Measurements from ENCODE around the gene TGFBR3. TPM values are rescaled to one million over a fixed set of nuclear protein-coding genes. Genes with fewer than 3 reads are reported as not detected.

Gene TGFBR3
- polyA plus RNA-seq (2012; ENCODE audit: missing spikeins): 4.8 TPM

- DNase-seq (ENCODE audit: insufficient read length): peak; percentile 84
- FAIRE-seq: peak; percentile 88
- TF ChIP-seq POLR2AphosphoS5 (IDR thresholded peaks at IDR 0.05; ENCODE audit: low read depth, low read length): 0 out of 2 replicates have a peak, but pooled peaks have one; percentile 44
- TF ChIP-seq POLR2A (IDR thresholded peaks at IDR 0.05; ENCODE audit: low read depth, low read length): peak; percentile 72
- no peak for TF ChIP-seq TAF1 (IDR thresholded peaks at IDR 0.05; ENCODE audit: borderline replicate concordance, low read depth, low read length)
Observed at GRCh38 chr1:91885716-91886506, at the start of gene TGFBR3. Gene TGFBR3 (minus strand): TSS chr1:91886151. CDS start chr1:91861531, 24,620 bp downstream.

DNA sequence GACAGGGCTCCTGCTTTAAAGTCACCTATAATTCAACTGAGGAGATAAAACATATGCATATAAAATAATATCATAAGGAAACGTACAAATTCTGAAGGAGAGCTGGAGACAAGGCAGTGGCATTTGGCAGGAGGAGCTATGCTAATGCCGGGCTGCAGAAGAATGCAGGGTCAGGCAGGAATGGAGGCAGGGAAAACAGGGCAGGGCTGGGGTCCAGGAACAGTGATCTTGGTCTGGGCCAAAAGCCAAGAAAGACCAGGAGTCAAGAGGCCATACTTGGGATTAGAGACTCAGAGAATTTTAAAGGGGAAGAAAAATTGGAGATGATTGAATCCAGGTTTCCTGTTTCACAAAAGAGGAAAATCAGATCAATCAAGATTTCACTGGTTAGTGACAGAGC, 43.3 kb upstream of the TGFBR3 start:
- TF ChIP-seq POLR2A (IDR thresholded peaks at IDR 0.05; ENCODE audit: low read depth, low read length) (no peak), TAF1 (IDR thresholded peaks at IDR 0.05; ENCODE audit: borderline replicate concordance, low read depth, low read length) (no peak), POLR2AphosphoS5 (IDR thresholded peaks at IDR 0.05; ENCODE audit: low read depth, low read length) (no peak)
- DNase-seq (ENCODE audit: insufficient read length): no peak
- no peak for FAIRE-seq

DNA sequence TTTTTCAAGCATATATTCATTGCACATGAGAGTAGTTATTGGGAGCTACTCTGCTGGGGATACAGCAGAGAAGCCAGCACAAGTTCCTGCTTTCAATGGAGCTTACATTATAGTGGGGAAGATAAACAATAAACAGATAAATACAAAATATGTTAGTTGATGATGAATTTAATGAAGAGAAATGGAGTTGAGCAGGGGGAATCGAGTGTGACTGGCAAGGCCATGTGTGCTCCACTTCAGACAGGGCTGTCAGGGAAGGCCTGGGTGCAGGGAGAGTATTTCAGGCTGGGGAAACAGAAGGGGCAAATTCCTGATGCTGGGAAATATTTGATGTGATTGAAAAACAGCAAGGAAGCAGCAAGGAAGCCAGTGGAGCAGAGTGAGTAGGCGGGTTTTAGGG, 42.1 kb upstream of the TGFBR3 start:
- FAIRE-seq (no peak), DNase-seq (ENCODE audit: insufficient read length) (no peak)
- no peak for TF ChIP-seq POLR2A (IDR thresholded peaks at IDR 0.05; ENCODE audit: low read depth, low read length)
- TF ChIP-seq POLR2AphosphoS5 (IDR thresholded peaks at IDR 0.05; ENCODE audit: low read depth, low read length): no peak
- TF ChIP-seq TAF1 (IDR thresholded peaks at IDR 0.05; ENCODE audit: borderline replicate concordance, low read depth, low read length): no peak

DNA sequence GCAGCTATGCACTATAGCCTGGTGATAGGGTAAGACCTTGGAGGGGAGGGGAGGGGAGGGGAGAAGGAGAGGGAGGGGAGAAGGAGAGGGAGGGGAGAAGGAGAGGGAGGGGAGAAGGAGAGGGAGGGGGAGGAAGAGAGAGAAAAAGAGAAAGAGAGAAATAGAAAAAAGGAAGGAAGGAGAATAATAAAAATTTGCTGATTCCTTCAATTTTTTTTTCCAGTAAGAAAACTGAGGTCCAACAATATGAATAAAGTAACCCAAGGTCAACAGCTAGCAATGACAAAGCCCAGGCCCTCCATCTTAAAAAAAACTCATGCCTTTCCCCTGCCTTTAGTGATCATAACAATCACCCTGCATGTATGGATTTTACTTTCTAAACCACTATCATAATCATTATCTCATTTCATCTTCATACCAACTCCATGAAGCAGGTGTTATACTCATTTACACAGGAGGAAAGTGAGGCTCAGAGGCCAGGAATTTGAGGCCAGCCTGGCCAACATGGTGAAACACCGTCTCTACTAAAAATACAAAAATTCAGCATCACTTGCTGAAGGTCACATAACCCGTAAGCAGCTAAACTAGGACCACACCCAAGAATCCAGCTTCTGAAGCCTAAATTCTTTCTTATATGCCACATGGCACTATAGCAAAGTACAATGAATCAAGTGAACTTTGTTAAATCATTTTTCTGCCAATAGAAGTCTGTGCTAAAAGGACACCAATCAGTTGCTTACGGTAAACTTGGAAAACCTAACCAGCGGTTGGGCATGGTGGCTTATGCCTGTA, 39.9 kb upstream of the TGFBR3 start:
- no peak for FAIRE-seq
- no peak for DNase-seq (ENCODE audit: insufficient read length)
- TF ChIP-seq POLR2A (IDR thresholded peaks at IDR 0.05; ENCODE audit: low read depth, low read length) (no peak), POLR2AphosphoS5 (IDR thresholded peaks at IDR 0.05; ENCODE audit: low read depth, low read length) (no peak), TAF1 (IDR thresholded peaks at IDR 0.05; ENCODE audit: borderline replicate concordance, low read depth, low read length) (no peak)

GRCh38 chr1:91924146-91924545, 38.2 kb upstream of the TGFBR3 start:
- TF ChIP-seq TAF1 (IDR thresholded peaks at IDR 0.05; ENCODE audit: borderline replicate concordance, low read depth, low read length) (no peak), POLR2AphosphoS5 (IDR thresholded peaks at IDR 0.05; ENCODE audit: low read depth, low read length) (no peak), POLR2A (IDR thresholded peaks at IDR 0.05; ENCODE audit: low read depth, low read length) (no peak)
- DNase-seq (ENCODE audit: insufficient read length) (no peak), FAIRE-seq (no peak)

- no peak for FAIRE-seq
- TF ChIP-seq POLR2A (IDR thresholded peaks at IDR 0.05; ENCODE audit: low read depth, low read length): no peak
- no peak for TF ChIP-seq TAF1 (IDR thresholded peaks at IDR 0.05; ENCODE audit: borderline replicate concordance, low read depth, low read length)
- no peak for TF ChIP-seq POLR2AphosphoS5 (IDR thresholded peaks at IDR 0.05; ENCODE audit: low read depth, low read length)
Observed at GRCh38 chr1:91919962-91920361, 34.0 kb upstream of the TGFBR3 start.

GRCh38 chr1:91916811-91917460, 31.0 kb upstream of the TGFBR3 start:
- no peak for FAIRE-seq
- no peak for TF ChIP-seq POLR2AphosphoS5 (IDR thresholded peaks at IDR 0.05; ENCODE audit: low read depth, low read length)
- no peak for TF ChIP-seq TAF1 (IDR thresholded peaks at IDR 0.05; ENCODE audit: borderline replicate concordance, low read depth, low read length)
- no peak for TF ChIP-seq POLR2A (IDR thresholded peaks at IDR 0.05; ENCODE audit: low read depth, low read length)
- DNase-seq (ENCODE audit: insufficient read length): no peak

More at GRCh38 chr1:91919962-91920361, 34.0 kb upstream of the TGFBR3 start:
- DNase-seq (ENCODE audit: insufficient read length): no peak

DNA sequence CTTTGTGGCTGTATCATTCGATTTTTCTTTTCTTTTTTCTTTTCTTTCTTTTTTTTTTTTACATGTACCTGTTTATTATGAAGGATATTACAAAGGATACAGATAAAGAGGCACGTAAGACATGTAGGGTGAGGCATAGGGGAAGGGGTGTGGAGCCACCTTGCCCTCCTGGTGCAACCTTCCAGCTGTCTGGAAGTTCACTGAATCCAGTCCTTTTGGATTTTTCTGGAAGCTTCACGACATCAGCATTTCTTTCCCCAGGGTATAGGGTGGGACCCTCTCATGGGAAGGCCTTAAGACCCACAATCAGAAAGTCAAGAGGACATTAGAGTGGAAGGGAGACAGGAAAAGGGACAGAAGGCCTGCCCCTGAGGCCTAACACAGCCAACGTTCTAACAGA, 30.1 kb upstream of the TGFBR3 start:
- TF ChIP-seq POLR2A (IDR thresholded peaks at IDR 0.05; ENCODE audit: low read depth, low read length): no peak
- no peak for TF ChIP-seq TAF1 (IDR thresholded peaks at IDR 0.05; ENCODE audit: borderline replicate concordance, low read depth, low read length)
- no peak for TF ChIP-seq POLR2AphosphoS5 (IDR thresholded peaks at IDR 0.05; ENCODE audit: low read depth, low read length)
- DNase-seq (ENCODE audit: insufficient read length): no peak
- no peak for FAIRE-seq

GRCh38 chr1:91913018-91913417, 27.1 kb upstream of the TGFBR3 start:
- DNase-seq (ENCODE audit: insufficient read length) (no peak), FAIRE-seq (no peak)
- TF ChIP-seq POLR2A (IDR thresholded peaks at IDR 0.05; ENCODE audit: low read depth, low read length) (no peak), TAF1 (IDR thresholded peaks at IDR 0.05; ENCODE audit: borderline replicate concordance, low read depth, low read length) (no peak), POLR2AphosphoS5 (IDR thresholded peaks at IDR 0.05; ENCODE audit: low read depth, low read length) (no peak)

- FAIRE-seq (no peak), DNase-seq (ENCODE audit: insufficient read length) (no peak)
- TF ChIP-seq POLR2A (IDR thresholded peaks at IDR 0.05; ENCODE audit: low read depth, low read length): no peak
- TF ChIP-seq TAF1 (IDR thresholded peaks at IDR 0.05; ENCODE audit: borderline replicate concordance, low read depth, low read length): no peak
- no peak for TF ChIP-seq POLR2AphosphoS5 (IDR thresholded peaks at IDR 0.05; ENCODE audit: low read depth, low read length)
Observed at GRCh38 chr1:91912266-91912665, 26.3 kb upstream of the TGFBR3 start.

DNA sequence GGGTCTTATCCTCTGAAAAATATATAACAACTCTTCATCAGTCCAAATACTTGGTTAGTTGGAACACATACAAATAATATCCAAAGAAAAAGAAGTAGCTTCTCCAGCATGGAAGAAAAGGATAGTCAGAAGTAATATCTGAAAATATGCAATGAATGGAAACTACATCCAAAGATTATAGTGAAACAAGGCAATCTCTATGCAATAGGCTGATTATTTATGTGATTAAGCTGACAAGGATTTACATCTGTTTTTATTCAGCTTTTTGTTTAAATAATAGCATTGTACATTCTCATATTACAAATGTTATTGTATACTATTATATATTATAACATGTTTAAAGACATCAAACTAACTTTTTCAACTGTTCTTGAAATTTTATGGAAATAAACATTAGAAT, 15.3 kb upstream of the TGFBR3 start:
- TF ChIP-seq POLR2AphosphoS5 (IDR thresholded peaks at IDR 0.05; ENCODE audit: low read depth, low read length) (no peak), POLR2A (IDR thresholded peaks at IDR 0.05; ENCODE audit: low read depth, low read length) (no peak), TAF1 (IDR thresholded peaks at IDR 0.05; ENCODE audit: borderline replicate concordance, low read depth, low read length) (no peak)
- FAIRE-seq (no peak), DNase-seq (ENCODE audit: insufficient read length) (no peak)
